HG02763 (cell line): ENCODE data around the gene EIF1.

Experiments used
- ATAC-seq: cut with Tn5 transposase; IDR thresholded peaks from one replicate; pipeline ENCODE4 v1.9.1; 2021; ENCODE audit warnings: mild to moderate bottlenecking, moderate library complexity; ENCODE audit not compliant: unreplicated experiment

EIF1 gene

DNA sequence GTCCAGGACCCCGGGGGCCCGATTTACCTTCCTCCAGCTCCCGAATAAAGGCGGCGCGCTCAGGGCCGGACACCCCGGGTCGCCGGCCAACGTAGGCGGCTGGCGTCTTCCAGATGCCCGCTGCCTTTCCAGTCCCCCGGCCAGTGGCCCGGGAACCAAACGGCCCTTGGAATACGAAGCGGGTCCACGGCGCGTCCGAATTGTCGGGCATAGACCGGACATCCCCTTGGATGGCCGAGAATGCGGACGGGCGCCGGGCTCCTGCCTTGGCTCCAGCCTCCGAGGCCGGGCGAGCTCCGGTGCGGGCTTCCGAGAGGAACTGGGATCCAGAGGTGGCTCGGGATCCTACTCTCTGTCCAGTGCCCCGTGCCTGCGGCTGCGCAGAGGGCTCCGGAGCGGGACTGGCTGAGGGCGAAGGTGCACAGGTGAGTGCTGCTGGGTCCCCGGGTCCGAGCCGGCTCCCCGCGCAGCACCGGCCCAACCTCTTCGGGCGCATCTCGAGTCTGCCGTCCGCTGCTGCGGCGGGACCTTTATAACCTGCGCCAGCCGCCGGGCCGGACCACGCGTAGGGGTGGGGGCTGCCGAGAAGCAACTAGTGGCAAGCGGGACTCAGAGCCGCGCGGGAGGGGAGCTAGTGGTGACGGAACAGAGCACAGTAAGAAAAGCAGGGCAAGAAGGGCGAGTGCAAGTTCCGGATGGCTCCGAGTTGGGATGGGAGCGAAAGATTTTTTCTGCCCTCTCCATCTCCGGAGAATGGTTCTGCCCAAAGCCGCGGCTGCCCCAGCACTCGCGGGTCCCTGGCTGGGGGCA is 45.7 kb downstream of the EIF1 start, which contains the start of gene HAP1:
TSS of gene HAP1 (minus strand) at position 505 of the 810 bp plus-strand sequence. CDS start at position 496, 9 bp downstream.
- no peak for ATAC-seq

DNA sequence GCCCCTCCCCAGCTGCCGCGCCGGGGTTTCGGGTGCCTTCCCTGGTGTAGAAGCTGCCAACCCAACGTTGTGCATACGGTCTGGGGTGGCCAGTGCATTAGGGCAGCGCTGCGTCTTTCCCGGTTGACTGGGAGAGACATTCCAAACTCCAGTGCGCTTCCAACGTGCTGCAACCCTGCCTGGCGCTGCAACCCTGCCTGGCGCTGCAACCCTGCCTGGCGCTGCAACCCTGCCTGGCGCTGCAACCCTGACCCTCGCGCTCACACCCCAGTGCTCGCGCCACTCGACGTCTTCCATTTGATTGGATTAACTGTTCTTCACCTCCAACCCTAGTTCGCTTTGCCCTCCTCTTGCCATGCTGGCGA is 46.2 kb downstream of the EIF1 start:
- ATAC-seq: no peak

DNA sequence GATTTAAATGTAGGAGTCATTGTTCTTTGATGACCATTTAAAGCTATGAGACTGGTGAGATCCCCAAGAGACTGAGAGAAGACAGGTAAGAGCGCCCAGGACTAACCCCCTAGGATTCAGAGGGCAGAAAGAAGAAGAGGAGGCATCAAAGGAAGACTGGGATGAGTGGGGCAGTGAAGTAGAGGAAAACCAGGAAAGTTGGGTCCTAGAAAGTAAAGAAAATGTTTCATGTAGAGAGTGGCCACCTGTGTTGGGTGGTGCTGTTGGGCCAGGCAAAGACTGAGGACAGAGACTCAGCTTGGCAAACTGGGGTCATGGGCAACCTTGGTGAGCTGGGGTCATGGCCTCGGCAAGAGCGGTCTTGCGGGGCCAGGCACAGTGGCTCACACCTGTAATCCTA is 47.1 kb downstream of the EIF1 start:
- no peak for ATAC-seq

DNA sequence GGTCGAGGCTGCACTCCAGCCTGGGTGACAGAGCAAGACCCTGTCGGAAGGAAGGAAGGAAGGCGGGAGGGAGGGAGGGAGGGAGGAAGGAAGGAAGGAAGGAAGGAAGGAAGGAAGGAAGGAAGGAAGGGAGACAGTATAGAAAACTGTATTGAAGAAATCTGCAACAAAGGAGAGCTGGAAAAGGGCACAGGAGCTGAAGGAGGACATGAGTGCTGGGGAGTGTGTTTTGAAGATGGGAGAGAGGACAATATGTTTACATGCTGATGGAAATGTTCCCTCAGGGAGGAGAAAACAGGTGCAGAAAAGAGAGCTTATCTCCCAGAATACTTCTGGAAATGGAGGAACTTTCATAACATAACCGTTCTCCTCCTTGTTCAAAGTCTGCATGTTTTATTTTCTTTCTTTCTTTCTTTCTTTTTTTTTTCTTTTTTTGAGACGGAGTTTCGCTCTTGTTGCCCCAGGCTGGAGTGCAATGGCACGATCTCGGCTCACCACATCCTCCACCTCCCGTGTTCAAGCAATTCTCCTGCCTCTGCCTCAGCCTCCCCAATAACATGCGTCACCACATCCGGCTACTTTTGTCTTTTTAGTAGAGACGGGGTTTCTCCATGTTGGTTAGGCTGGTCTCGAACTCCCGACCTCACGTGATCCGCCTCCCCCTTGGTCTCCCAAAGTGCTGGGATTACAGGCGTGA is 48.4 kb downstream of the EIF1 start:
- ATAC-seq: no peak

DNA sequence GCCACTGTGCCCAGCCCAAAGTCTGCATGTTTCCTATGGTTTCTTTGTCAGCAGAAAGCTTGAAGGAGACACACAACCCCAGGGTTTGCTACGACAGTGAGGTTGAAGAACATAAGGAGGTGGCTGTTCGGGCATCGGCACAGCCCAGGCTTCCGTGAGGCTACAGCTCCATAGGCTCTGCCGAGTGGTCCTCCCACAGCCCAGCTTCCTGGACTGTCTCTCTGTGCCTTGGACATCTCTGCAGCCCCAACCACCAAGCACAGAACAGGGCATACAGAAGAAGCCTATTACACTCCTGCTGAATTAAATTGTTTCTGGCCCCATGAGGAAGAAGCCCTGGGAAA is 49.0 kb downstream of the EIF1 start:
- no peak for ATAC-seq

DNA sequence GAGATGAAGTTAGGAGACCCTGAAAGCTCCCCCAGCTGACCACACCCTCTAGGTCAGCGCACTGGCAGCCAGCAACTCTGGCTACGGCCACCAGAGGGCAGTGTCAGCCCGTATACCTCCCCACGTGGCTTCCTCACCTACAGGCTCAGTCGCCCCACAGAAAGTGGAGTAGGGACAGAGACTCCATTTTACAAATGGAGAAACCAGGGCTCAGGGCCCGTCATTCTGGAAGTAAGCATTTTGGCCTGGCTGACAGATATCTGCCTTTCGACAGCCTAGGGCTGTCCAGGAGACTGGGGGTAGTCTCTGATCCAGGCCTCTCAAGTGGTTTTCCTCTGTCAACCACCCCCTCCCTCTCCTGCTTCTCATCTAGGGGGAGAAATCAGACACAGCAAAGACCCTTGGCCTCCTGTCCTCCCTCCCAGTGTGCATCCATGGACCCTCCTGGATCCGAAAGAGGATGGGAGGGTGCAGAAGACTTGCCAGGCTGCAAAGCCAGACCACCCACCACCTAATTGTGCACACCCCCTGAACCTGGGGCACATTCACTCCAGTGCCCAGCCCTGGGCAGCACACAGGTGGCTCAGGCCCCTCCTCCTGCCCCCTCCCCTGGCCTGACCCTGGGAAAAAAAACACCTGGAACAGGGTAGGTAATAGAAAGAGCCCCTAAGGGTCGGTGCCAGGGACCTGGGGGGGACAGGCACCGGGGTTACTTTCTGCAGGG is 49.6 kb downstream of the EIF1 start:
- ATAC-seq: no peak

DNA sequence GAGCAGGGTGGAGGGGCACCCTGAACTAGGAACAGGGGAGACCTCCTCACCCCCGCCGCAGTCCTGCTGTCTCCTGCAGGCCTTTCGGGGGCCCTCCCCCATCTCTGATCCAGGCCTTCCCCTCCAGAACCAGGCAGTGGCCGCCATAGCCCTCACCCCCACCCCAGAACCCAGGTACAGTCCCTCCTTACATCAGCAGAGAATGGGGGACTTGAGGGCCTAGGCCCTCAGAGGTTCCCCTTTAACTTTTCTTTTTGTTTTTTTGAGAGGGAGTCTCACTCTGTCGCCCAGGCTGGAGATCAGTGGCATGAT is 50.1 kb downstream of the EIF1 start:
- ATAC-seq: no peak

DNA sequence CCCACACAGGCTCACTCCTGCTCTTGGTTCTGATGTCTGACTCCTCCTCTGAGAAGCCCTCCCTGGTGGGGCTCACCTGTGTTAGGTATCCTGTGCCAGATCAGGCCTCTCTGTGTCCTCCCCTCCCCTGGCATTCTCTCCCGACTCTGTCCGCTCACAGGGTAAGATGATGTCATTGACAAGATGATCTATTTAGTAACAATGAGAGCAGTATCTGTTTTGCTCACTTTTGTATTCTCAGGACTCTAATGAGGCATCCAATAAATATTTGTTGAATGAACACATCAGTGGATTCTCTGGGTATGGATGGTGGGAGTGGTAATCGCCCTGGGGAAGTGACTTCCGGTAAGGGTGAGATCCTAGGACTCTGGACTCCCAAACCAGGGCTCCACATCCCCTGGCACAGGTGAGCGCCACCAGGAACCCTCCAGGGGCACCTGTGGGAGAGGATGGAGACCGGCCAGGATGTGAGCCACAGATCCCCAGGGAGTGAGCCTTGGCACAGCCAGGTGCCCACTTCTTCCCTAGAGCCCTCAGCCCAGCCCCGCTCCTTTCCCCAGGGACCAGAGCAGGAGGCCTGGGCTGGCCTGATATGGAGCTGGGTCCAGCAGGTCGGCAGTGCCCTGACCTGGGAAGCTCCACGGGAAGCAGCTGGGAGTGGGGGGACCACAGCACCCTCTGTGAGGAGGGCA is 51.1 kb downstream of the EIF1 start:
- ATAC-seq: no peak

DNA sequence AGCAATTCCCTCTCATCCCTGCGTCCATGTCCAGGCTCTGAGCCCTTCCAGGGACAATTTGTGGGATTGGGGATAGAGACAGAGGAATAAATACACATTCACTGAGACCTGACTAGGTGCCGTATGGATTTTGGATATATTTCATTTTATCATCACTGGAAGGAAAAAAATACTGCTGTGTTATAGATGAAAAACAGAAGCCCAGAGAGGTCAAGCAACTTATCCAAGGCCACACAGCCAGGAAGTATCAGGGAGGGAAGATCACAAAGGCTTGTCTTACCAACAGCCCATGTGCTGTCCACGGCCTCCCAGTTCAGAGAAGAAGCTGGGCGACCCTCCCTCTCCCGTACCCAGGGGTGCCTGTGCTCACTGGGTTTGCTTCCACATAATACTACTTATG is 51.8 kb downstream of the EIF1 start:
- no peak for ATAC-seq

DNA sequence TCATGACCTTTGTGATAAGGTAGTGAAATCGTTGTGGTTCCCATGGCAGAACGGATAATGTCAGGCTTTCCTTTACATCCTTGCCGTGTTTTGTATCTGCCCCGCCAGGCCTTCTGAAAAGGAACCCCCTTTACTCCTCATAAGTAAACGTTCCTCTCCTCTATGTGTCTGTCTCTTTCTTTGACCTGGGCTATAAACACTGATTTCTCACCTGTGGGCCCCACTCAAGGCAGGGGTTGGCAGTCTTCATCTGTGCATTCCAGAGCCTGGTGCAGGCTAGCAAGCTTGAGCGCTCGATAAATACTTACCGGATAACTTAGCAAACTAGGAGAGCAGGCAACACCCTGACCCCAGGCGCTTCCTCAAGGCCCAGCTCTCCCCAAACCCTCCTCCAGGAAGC is 53.0 kb downstream of the EIF1 start:
- ATAC-seq: no peak
